GM21447 (cell line): ENCODE results near the gene RPL18A.
A peak's percentile ranks its signal among the peaks of the same experiment; 100 is the strongest.

Experiments
- ATAC-seq: cut with Tn5 transposase; IDR thresholded peaks from one replicate; pipeline ENCODE4 v1.9.1; 2021; ENCODE audit not compliant: unreplicated experiment

The RPL18A gene

DNA sequence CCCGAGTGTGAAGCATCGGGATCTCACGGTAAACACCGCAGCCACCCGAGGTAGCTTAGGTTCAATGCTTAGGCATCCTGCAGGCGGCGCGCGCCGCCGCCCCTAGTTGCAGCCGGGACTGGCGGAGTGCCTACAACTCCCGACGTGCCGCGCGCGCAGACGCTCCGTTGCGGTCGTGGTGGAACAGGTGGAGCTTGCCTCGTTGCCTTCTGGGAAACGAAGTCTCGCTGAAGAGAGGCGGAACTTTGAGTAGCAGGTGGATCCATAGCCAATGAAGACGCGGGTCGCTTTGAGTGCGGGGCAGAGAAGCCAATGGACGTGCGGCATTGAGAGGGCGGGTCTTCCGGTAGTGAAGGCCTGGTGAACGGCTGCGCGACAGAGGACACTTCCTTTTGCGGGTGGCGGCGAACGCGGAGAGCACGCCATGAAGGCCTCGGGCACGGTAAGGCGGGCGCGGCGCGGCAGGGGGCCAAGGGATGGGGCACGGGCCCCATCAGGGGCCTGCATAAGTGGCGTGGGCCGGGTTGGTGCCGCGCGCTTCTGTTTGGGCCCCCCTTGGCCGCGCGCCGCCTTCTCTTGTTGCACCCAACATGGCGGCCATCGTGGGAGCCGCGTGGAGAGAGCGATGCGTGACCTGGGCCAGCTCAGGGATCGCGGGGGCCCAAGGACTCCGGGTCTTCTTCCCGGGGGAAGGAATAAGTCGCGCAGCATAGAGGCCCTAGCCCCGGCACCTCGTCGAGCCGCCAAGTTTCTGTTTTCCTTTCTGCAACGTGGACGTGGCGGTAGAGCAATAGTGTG lies at the start of gene RPL18A:
Gene RPL18A, plus strand, starts transcription at position 378 of the 798 bp plus-strand sequence. Its CDS starts 47 bp downstream, at position 425.
- peak; percentile 90 for ATAC-seq

DNA sequence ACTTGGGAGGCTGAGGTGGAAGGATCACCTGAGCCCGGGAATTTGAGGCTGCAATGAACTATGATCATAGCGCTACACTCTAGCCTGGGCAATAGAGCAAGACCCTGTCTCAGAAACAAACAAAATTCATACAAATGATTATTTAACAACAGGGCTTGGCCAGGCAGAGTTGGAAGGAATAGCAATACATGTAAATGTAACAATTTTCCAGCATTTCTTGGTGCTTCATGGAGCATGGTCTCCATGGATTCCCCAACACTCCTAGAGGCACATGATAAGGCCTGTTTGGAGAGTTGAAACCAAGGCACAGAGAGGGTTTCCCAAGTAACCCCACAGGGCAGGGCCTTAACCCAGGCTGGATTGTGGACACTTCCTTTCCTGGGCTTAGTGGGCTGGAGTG lies 48.6 kb upstream of the RPL18A start:
- ATAC-seq = no peak

DNA sequence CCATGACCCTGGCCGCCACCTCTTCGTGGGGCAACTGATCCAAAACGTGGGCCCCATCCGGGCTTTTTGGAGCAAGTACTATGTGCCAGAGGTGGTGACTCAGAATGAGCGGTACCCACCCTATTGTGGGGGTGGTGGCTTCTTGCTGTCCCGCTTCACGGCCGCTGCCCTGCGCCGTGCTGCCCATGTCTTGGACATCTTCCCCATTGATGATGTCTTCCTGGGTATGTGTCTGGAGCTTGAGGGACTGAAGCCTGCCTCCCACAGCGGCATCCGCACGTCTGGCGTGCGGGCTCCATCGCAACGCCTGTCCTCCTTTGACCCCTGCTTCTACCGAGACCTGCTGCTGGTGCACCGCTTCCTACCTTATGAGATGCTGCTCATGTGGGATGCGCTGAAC lies 48.0 kb upstream of the RPL18A start:
- no peak for ATAC-seq

DNA sequence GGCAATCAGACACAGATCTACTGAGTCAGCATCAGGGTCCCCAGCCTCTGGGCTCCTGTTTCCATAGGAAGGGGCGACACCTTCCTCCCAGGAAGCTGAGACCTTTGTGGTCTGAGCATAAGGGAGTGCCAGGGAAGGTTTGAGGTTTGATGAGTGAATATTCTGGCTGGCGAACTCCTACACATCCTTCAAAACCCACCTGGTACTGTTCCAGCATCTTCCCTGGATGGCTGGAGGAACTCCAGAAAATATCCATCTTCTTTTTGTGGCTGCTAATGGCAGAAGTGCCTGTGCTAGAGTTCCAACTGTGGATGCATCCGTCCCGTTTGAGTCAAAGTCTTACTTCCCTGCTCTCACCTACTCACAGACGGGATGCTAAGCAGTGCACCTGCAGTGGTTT lies 47.6 kb upstream of the RPL18A start:
- ATAC-seq = no peak

DNA sequence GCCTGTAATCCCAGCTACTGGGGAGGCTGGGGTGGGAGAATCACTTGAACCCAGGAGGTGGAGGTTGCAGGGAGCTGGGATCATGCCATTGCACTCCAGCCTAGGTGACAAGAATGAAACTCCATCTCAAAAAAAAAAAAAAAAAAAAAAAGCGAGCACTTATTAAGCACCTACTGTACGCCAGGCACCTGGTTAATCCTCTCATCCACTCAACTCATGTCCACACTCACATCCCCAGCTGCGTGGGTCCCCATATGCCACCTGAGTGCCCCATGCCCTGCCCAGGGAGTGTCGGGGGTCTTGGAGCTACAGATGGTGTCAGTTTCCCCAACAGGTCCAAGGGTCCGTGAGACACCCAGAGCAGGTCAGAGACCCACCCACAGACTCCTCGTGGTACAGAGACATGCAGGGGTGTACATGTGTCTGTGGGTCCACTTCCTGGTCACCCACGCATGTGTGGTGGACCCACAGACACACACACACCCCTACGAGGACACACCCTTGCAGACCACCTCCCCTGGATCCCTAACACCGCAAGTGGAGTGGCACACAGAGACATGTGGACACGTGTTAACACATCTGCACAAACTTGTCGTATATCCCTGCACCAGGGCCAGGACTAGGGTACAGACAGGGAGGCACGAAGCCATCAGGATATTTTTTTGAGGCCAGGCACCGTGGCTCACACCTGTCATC lies 41.9 kb upstream of the RPL18A start:
- no peak for ATAC-seq

DNA sequence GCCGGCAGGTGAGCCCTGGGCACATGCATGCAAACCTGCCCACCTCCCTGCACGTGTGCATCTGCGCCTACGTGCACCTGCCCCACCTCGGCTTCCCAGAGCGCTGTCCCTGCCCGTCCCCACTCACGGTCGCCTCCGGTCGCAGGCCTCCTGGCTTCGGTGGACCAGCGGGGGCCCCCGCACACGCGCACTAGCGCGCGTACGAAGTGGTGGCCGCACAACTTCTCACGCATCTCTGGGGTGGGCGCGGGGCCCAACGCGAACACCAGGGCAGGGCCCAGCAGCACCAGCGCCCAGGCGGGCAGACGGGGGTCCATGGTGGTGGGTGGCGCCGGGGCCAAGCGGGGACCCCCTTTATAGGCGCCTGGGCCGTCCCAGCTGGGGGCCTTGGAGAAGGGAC lies 38.5 kb upstream of the RPL18A start, which contains the start of gene INSL3:
Gene INSL3, minus strand, starts transcription at position 330 of the 400 bp plus-strand sequence. Its CDS starts 13 bp downstream, at position 317.
- no peak for ATAC-seq

DNA sequence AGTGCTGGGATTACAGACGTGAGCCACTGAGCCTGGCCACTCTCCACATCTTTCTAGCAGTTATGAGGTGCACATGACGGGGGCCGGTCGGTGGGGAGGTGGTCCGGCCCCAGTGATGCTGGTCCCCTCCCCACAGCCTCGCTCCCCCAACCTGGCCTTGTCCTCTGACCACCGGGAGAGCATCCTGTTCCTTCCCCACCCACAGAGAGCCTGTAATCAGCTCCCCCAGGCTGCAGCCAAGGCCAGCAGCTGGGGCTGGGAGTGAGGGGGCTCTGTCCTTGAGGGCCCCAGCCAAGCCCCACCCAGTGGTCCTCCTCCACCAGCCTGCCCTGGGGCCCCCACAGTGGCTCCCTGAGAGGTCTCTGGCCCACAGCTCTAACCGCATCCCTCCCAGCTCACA lies 35.4 kb upstream of the RPL18A start:
- no peak for ATAC-seq

DNA sequence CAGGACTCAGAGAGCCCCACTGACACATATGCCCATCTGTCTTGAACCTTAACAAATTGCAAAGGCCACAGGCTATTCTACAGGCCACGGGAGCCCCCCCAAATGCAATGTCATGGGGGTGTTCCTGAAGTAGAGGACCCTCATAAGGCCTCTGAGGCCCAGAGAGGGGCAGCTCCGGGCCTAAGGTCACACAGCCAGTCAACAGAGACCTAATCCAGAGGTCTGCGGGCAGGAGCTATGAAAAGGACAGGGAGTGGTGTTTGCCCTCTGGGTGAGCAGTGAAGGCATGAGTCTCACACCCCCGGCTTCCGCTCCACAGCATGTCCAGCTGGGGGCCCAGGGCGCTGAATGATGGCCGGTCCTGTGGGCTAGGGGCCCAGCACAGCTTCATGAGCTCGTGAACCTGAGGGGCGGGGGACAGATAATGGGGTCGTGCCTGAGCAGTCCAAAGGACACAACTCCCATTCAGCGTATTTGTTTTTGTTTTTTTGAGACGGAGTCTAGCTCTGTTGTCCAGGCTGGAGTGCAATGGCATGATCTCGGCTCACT lies 33.1 kb upstream of the RPL18A start:
- no peak for ATAC-seq

DNA sequence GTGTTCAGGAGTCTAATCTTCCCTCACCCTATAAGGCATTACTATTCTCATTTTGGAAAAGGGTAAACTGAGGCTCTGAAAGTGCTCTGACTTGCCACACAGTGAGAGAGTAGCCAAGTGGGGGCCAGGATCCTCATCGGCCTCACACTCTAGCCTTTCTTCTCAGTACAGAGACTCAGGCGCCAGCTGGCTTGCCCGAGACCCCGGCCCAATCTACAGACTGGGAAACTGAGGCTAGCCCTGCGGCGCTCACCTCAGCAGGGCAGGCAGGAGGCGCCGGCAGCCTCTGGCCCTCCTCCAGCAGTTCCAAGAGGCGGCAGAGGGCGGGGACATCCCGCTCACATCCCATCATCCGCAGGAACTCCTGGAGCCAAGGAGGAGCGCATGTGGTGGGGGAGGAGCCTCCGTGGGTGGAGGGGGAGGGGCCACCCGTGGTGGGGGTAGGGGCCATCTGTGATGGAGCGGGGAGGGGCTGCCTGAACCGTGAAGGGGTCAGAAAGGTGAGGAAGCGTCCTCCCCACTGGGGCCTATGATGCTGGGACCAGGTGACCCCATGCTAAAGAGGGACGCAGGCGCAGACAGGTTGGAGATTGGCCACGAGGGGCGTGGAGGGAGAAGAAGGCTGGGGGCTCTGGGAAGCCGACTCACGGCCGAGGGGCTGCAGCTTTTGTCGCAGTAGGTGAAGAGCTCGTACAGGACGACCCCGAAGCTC lies 29.7 kb upstream of the RPL18A start:
- no peak for ATAC-seq

DNA sequence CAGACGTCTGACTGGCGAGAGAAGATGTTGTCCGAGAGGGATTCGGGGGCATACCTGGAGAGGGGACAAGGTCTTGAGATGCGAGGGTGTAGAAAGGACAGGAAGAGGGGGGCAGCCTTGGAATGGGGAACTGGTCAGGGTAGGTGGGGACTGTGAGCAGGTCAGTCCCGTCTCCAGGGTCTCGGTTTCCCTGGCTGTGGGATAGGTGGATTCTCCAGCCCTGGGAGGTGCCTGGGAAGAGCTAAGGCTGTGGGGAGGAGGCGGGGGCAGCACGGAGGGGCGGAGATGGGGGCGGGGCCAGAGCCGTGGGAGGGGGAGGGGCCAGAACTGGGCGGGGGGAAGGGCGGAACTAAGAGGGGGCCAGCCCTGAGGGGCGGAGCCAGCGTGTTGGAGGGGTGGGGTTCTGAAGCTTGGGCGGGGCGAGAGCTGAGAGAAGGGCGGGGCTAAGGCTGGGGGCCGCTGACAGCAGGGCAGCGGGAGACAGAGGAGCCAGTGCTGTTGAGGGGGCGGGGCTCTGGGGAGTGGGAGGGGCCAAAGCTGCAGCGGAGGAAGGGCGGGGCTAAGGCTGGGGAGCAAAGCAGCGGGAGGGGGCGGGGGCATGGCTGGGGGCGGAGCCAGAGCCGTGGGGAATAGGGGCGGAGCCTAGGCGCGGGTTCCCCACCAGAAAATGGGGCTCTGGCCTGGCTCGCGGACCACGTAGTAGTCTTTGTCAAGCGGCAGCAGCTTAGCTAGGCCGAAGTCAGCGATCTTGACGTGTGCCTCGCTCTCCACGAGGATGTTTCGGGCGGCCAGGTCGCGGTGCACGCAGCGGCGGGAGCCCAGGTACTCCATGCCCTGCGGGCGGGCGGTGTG lies 28.9 kb upstream of the RPL18A start:
- ATAC-seq = no peak

DNA sequence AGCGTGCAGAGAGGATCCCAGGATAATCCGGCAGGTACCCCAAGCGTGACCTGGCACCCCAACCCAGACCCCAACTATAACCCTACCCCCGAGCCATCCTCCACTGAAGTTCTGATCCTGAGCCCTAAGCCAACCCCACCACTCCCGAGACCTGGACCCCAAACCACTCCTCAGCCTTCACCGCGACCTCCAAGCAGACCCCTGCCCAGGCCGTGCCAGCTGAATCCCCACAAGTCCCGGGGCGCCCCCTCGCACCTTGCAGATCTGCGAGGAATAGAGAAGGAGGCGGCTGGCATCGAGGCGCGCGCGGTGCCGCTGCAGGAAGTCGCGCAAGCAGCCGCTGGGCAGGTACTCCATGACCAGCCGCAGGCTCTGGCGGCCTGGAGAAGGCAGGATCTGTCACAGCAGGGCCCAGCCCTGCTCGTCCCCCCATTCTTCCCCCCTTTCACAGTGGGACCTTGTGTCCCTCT lies 28.3 kb upstream of the RPL18A start:
- ATAC-seq = no peak

DNA sequence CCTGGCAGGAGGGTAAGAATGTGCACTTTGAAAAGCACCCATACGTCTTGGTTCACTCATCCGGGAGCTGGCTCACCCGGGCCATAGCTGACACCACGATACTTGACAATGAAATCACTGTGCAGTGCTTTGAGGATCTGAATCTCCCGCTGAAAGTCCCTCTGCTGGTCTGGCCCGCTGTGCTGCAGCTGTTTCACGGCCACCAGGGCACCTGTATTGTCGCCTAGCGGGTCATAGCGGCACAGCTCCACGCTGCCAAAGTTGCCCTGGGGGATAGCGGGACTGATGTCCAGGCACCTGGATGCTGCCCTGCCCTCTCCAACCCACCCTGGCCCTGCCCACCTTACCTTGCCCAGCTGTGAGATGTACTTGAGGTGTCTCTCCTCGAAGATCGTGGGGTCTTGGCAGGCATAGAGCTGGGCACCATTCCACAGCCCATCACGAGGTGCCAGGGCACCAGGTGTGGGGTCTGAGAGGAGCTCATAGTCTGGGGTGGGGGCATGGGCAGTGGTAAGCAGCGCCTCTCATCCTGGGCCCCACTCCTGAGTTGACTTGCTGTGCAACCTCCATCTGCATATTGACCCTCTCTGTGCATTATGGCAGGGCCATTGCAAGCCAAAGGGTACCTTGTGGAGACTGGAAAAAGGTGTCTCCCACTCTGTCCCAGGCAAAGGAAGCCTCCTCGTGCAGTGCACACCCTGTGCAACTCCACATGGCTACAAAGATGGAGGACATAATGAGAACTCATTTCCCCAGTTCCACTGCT lies 27.1 kb upstream of the RPL18A start:
- no peak for ATAC-seq

DNA sequence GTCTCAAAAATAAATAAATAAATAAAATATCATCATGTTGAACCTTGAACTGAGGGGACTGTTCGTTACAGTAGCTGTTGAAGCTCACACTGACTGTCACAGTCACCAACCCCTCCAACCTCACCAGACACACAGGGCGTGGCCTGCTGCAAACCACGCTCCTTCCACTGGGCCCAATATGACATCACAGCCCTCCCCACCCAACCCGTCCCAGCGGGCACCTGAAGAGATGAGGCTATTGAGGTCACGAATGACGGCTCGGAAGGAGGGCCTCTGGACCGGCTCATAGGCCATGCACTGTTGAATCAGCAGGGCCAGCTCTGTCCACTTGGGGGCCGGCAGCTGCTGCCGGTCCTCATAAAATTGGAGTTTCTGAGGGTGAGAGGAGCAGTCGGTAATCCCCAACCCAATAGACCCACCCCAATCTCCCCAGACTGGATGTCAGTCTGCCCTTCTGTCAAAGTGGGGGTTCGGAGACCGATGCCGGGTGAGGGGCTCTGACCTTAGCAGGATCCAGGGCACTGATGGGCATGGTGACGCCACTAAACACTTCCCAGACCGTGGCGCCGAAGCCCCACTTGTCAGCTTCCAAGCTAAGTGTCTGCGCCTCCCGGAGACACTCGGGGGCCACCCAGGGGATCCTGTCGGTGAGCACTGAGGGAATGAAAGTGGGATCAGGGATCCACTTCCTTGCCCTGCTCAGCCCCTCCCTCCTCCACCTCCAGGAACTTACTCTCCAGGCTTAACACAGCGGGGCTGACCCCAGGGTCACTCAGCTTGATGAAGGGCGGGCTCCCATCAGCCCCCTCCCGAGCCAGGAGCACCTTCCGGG lies 25.1 kb upstream of the RPL18A start:
- ATAC-seq = no peak

DNA sequence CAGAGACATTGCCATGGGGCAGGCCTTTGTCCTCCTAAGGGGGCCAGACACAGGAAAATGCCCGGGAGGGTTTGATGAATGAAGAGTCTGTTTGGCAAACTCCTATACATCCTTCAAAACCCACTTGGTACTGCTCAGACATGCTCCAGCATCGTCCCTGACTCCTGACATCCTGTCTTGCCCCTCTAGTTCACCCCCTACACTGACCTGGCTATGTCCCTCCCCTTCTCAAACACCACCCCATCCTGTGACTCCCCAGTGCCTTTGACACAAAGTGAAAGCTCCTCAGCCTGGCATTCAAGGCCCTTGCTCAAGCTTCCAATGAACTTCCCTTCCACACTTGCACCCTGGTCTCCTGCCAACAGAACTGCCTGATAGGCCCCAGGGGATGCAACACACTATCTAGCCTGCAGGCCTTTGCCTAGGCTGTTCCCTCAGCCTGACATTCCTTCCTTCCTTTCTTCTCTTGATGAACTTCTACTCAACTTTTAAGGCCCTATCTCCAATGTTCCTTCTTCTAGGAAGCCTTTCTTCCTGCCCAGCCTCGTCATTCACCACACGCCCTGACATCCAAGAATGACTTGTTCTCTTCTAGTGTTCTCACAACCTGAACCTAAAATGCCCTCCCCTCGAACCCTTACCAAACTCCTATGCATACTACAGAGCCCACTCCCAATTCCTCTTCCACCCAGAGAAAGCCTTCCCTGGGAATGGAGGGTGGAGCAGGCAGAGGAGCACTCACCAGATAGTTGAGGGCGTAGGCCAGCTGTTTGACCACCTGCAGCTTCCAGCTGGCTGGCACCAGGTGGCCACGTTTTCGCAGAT lies 24.3 kb upstream of the RPL18A start:
- ATAC-seq = no peak

DNA sequence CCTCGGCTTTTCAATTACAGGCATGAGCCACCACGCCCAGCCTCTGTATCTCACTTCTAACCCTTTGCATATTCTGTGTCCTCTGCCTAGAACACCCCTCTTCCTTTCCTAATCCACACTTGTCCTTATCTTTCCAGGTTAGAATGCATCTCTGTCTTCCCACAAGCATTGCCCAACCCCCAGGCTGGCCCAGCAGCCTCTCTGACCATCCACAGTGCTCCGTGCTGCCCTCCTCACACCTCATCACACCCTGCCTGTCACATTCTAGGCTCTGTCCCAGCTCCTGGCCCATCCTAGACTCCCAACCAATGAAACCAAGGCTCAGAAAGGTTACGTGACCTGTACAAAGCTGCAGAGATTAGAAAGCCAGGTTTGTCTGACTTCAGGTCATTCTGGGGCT lies 23.2 kb upstream of the RPL18A start:
- ATAC-seq = no peak

DNA sequence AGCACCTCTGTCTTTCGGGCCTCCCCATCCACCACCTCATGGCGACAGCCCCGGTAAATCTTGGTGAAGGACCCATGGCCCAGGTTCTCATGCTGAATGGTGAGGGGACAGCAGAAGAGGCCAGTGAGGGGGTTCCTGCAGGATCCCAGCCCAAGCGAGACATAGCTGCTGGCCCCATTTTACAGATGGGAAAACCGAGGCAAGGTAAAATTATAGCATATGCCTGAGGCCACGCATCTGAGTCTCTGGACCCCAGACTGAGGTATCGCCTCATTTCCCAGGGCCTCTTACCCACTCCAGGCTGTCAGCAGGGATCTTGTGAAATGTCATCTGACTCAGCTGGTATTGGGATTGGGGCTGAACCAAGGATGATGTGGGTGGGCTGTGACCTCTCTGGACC lies 21.7 kb upstream of the RPL18A start:
- ATAC-seq = no peak

DNA sequence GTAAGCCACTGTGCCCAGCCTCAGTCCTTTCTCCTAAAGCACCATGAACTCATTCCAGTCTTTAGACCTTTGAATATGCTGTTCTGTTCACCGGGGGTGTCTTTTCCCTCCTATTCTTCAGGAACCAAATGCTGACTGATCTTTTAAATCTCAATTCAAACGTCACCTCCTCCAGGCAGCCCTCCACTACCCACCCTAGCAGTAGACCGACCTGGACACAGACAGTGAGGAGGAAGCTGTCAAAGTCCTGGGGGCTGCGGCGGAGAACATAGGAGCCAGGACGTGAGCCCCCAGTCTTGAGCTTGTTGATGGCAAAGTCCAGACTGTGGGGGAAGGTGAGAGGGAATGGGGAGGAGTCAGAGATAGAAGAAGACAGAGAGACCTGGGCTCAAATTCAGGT lies 19.7 kb upstream of the RPL18A start:
- no peak for ATAC-seq

DNA sequence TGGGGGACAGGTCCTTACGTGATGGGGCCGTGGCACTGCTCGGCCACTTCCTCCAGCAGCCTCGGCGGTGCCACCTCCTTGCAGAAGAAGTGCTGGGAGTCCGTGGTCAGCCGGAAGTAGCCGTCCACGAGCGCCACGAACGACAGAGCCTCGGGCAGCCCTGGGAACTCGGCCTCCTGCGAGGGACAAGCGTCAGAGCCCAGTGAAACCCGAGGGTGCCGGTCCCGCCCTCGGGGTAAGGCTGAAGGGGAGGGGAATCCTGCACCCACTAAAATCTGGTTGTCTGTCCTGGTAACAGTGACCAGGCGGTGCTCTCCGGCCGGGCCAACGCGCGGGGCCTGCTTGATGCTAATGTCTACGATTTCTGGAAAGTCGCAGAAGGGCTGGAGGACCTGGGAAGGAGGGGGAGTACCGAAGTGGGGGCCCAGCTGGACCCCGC lies 18.3 kb upstream of the RPL18A start:
- ATAC-seq = no peak
